DND-41 (cell line): ENCODE measurements around the gene UQCC2.

ENCODE experiments used
- ATAC-seq: fragments of 200-7000 bp; cut with Tn5 transposase; 3 replicates; pipeline ENCODE4 v1.9.1; 2021; ENCODE audit warnings: low read depth; ENCODE audit not compliant: insufficient read depth
- DNase-seq: peaks from one replicate; pipeline ENCODE4 v3.0.0-alpha.2; 2020
- H2AFZ ChIP-seq: 2 replicates; pipeline ENCODE4 v1.6.0; 2012; ENCODE audit warnings: low read depth, low read length
- H3K27ac ChIP-seq: 2 replicates; pipeline ENCODE4 v1.5.1; 2012; ENCODE audit warnings: low read length, inconsistent platforms
- H3K27me3 ChIP-seq: fragments of 200-600 bp; sonication (generic); 2 replicates; pipeline ENCODE4 v1.6.0; 2012; ENCODE audit warnings: low read length, mild to moderate bottlenecking, inconsistent platforms; ENCODE audit not compliant: insufficient read depth, poor library complexity
- H3K36me3 ChIP-seq: 2 replicates; pipeline ENCODE4 v1.5.1; 2012; ENCODE audit warnings: low read length, inconsistent platforms; ENCODE audit not compliant: insufficient read depth
- H3K4me1 ChIP-seq: 2 replicates; pipeline ENCODE4 v1.5.1; 2012; ENCODE audit warnings: mild to moderate bottlenecking, low read length; ENCODE audit not compliant: insufficient read depth
- H3K4me2 ChIP-seq: 2 replicates; pipeline ENCODE4 v1.6.0; 2012; ENCODE audit warnings: mild to moderate bottlenecking, moderate library complexity, low read length, inconsistent platforms; ENCODE audit not compliant: insufficient read depth
- H3K4me3 ChIP-seq, 2 experiments: fragments of 200-600 bp in 1 of 2; shearing (Covaris generic) in 1 of 2; 2 replicates each; pipeline ENCODE4 v1.5.1; 2012 to 2016; ENCODE audit warnings: inconsistent platforms in 2 of 2, low read length in 2 of 2, mild to moderate bottlenecking in 2 of 2, low read depth in 1 of 2, moderate library complexity in 1 of 2
- H3K79me2 ChIP-seq: 2 replicates; pipeline ENCODE4 v1.6.0; 2012; ENCODE audit warnings: low read length, inconsistent platforms; ENCODE audit not compliant: insufficient read depth
- H3K9ac ChIP-seq: 2 replicates; pipeline ENCODE4 v1.6.0; 2012; ENCODE audit warnings: low read depth, mild to moderate bottlenecking, inconsistent platforms, low read length, moderate library complexity
- H3K9me3 ChIP-seq: 2 replicates; pipeline ENCODE4 v1.5.1; 2012; ENCODE audit warnings: low read length, moderate library complexity, mild to moderate bottlenecking, inconsistent platforms; ENCODE audit not compliant: insufficient read depth, severe bottlenecking
- H4K20me1 ChIP-seq: 2 replicates; pipeline ENCODE4 v1.6.0; 2012; ENCODE audit warnings: low read length; ENCODE audit not compliant: insufficient read depth
- CTCF ChIP-seq: IDR thresholded peaks from 2 replicates; pipeline ENCODE4 v1.5.1; 2012; ENCODE audit warnings: borderline replicate concordance, low read length, moderate library complexity, mild to moderate bottlenecking; ENCODE audit not compliant: poor library complexity, severe bottlenecking; ENCODE audit errors: extremely low read depth
- EZH2 ChIP-seq: IDR thresholded peaks from 3 replicates; pipeline ENCODE4 v1.6.1; 2012; ENCODE audit warnings: borderline replicate concordance, low read depth, mild to moderate bottlenecking, moderate library complexity, low read length, inconsistent platforms; ENCODE audit not compliant: severe bottlenecking

UQCC2 gene

GRCh38 chr6:33720998-33721397, 9.5 kb upstream of the UQCC2 start:
- no peaks in the 10 kb centered on the region for H3K9me3 ChIP-seq

GRCh38 chr6:33719326-33719987, 8.0 kb upstream of the UQCC2 start:
- H4K20me1 ChIP-seq: peaks cover 5% of the 10 kb centered on the region; the same call in 1 of the 2 replicates
- no peak overlapping the region for H3K27ac ChIP-seq
- H3K36me3 ChIP-seq: no peaks in the 10 kb centered on the region
- ATAC-seq (no peak), DNase-seq (no peak)
- no peak overlapping the region for H2AFZ ChIP-seq
- no peaks in the 10 kb centered on the region for H3K79me2 ChIP-seq
- H3K27me3 ChIP-seq: peaks cover 22% of the 10 kb centered on the region
- H3K4me1 ChIP-seq: no peaks in the 10 kb centered on the region
- TF ChIP-seq CTCF: no peak
- TF ChIP-seq EZH2: no peak
- no peak overlapping the region for H3K4me3 ChIP-seq
- H3K4me2 ChIP-seq: no peak overlapping the region
- no peak overlapping the region for H3K9ac ChIP-seq
- no peaks in the 10 kb centered on the region for H3K9me3 ChIP-seq

More at GRCh38 chr6:33720998-33721397, 9.5 kb upstream of the UQCC2 start:
- no peaks in the 10 kb centered on the region for H3K79me2 ChIP-seq
- H3K9ac ChIP-seq: no peak overlapping the region
- H3K27me3 ChIP-seq: peaks cover 30% of the 10 kb centered on the region
- DNase-seq (no peak), ATAC-seq (no peak)
- no peak overlapping the region for H3K4me3 ChIP-seq
- TF ChIP-seq EZH2 (no peak), CTCF (no peak)
- H3K36me3 ChIP-seq: no peaks in the 10 kb centered on the region
- H3K27ac ChIP-seq: no peak overlapping the region
- H2AFZ ChIP-seq: no peak overlapping the region
- H4K20me1 ChIP-seq: peaks cover 5% of the 10 kb centered on the region; the same call in 1 of the 2 replicates
- H3K4me2 ChIP-seq: no peak overlapping the region
- H3K4me1 ChIP-seq: no peaks in the 10 kb centered on the region

GRCh38 chr6:33718713-33719112, 7.2 kb upstream of the UQCC2 start:
- no peak overlapping the region for H3K9ac ChIP-seq
- no peaks in the 10 kb centered on the region for H3K9me3 ChIP-seq
- H2AFZ ChIP-seq: no peak overlapping the region
- peaks cover 3% of the 10 kb centered on the region; the same call in 1 of the 2 replicates for H4K20me1 ChIP-seq
- no peak overlapping the region for H3K27ac ChIP-seq
- no peaks in the 10 kb centered on the region for H3K79me2 ChIP-seq
- no peaks in the 10 kb centered on the region for H3K36me3 ChIP-seq
- H3K4me2 ChIP-seq: no peak overlapping the region
- ATAC-seq: no peak
- H3K4me1 ChIP-seq: no peaks in the 10 kb centered on the region
- H3K27me3 ChIP-seq: peaks cover 14% of the 10 kb centered on the region
- TF ChIP-seq EZH2 (no peak), CTCF (no peak)
- no peak overlapping the region for H3K4me3 ChIP-seq
- no peak for DNase-seq
